CD4-positive, alpha-beta T cell treated with Interleukin-2 at 100 ng/mL for 4 hours (primary cell): Measurements from ENCODE around the gene ANTKMT.
"Not testable (repeated sequence)": the region's sequence is repeated elsewhere in the genome, so short reads cannot be mapped to it uniquely, and the experiment has no call there.

Source experiments
- DNase-seq: peaks from one replicate; pipeline ENCODE4 v3.0.0-alpha.2; 2020; ENCODE audit warnings: low spot score

ANTKMT gene

GRCh38 chr16:681746-682427 lies 39.1 kb upstream of the ANTKMT start:
- DNase-seq: no peak

- no peak for DNase-seq
These were observed 38.2 kb upstream of the ANTKMT start for GRCh38 chr16:682493-683395.

GRCh38 chr16:683396-684070 lies 37.4 kb upstream of the ANTKMT start:
- no peak for DNase-seq

- DNase-seq: peak; percentile 97
These were observed 36.7 kb upstream of the ANTKMT start, which contains the start of gene JMJD8 for GRCh38 chr16:684071-684794. Gene JMJD8, minus strand, starts transcription at chr16:684334. Its CDS starts 15 bp downstream, at chr16:684319.

- DNase-seq: no peak
These were observed 35.8 kb upstream of the ANTKMT start for GRCh38 chr16:684961-685696.

- DNase-seq: no peak
These were observed 35.0 kb upstream of the ANTKMT start for GRCh38 chr16:685967-686366.

GRCh38 chr16:686459-687260 lies 34.3 kb upstream of the ANTKMT start:
- DNase-seq: no peak

GRCh38 chr16:687499-687898 lies 33.4 kb upstream of the ANTKMT start:
- no peak for DNase-seq

GRCh38 chr16:689175-689897 lies 31.6 kb upstream of the ANTKMT start:
- DNase-seq: no peak

- DNase-seq: not testable (repeated sequence)
These were observed 29.7 kb upstream of the ANTKMT start for GRCh38 chr16:691242-691641.

GRCh38 chr16:692356-693108 lies 28.4 kb upstream of the ANTKMT start:
- DNase-seq: no peak

- no peak for DNase-seq
These were observed 27.6 kb upstream of the ANTKMT start for GRCh38 chr16:693364-693763.

GRCh38 chr16:693766-694165 lies 27.2 kb upstream of the ANTKMT start:
- no peak for DNase-seq

- no peak for DNase-seq
These were observed 26.6 kb upstream of the ANTKMT start for GRCh38 chr16:694187-694862.

GRCh38 chr16:694863-695354 lies 26.0 kb upstream of the ANTKMT start:
- no peak for DNase-seq

GRCh38 chr16:695355-696089 lies 25.4 kb upstream of the ANTKMT start:
- peak; percentile 69 for DNase-seq

- no peak for DNase-seq
These were observed 21.9 kb upstream of the ANTKMT start for GRCh38 chr16:698911-699671.
